ENCODE results near the gene OCLN. TPM values are rescaled to one million over a fixed set of nuclear protein-coding genes. Genes with fewer than 3 reads are reported as not detected.
A peak's percentile ranks its signal among the peaks of the same experiment; 100 is the strongest.
"Not testable (repeated sequence)": the region's sequence is repeated elsewhere in the genome, so short reads cannot be mapped to it uniquely, and the experiment has no call there.

Gene OCLN
- total RNA-seq, 1 donor from 2014 or later, result 29.8 TPM

- H3K4me3 ChIP-seq (ENCODE audit: low read depth, low read length), result no peak overlapping the region
- no peak for DNase-seq (ENCODE audit: low read depth)
- TF ChIP-seq, protein P1, sequence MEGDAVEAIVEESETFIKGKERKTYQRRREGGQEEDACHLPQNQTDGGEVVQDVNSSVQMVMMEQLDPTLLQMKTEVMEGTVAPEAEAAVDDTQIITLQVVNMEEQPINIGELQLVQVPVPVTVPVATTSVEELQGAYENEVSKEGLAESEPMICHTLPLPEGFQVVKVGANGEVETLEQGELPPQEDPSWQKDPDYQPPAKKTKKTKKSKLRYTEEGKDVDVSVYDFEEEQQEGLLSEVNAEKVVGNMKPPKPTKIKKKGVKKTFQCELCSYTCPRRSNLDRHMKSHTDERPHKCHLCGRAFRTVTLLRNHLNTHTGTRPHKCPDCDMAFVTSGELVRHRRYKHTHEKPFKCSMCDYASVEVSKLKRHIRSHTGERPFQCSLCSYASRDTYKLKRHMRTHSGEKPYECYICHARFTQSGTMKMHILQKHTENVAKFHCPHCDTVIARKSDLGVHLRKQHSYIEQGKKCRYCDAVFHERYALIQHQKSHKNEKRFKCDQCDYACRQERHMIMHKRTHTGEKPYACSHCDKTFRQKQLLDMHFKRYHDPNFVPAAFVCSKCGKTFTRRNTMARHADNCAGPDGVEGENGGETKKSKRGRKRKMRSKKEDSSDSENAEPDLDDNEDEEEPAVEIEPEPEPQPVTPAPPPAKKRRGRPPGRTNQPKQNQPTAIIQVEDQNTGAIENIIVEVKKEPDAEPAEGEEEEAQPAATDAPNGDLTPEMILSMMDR (conservative IDR thresholded peaks at IDR 0.05; ENCODE audit: low read depth, low read length), result no peak
These were observed 15.4 kb upstream of the OCLN start for GRCh38 chr5:69477170-69477569.

GRCh38 chr5:69478296-69478695 lies 14.3 kb upstream of the OCLN start:
- DNase-seq (ENCODE audit: low read depth), result not testable (repeated sequence)

GRCh38 chr5:69484891-69485290 lies 7.7 kb upstream of the OCLN start:
- TF ChIP-seq, protein P1 (conservative IDR thresholded peaks at IDR 0.05; ENCODE audit: low read depth, low read length), result no peak
- no peak for DNase-seq (ENCODE audit: low read depth)
- no peak overlapping the region for H3K4me3 ChIP-seq (ENCODE audit: low read depth, low read length)

More at GRCh38 chr5:69478296-69478695, 14.3 kb upstream of the OCLN start:
- H3K4me3 ChIP-seq (ENCODE audit: low read depth, low read length), result not testable (repeated sequence)

DNA sequence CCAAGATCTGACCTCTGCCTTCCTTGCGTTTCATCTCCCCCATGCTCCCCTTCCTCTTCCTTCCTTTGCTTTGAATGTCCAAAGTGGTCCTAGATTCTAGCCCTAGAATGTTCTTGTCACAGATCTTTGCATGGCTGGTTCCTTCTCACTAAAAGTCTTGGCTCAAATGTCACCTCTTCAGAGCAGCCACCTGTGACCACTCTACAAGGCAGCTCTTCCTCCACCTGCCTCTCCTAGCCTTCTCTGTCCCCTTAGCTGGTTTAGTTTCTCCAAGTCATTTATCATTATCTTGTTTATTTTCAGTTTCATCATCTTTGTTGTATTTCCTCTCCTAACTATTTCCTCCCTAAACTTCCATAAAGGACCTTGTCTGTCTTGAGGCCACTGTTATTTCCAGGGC lies 7.1 kb upstream of the OCLN start:
- H3K4me3 ChIP-seq (ENCODE audit: low read depth, low read length), result no peak overlapping the region
- TF ChIP-seq, protein P1 (conservative IDR thresholded peaks at IDR 0.05; ENCODE audit: low read depth, low read length), result no peak
- DNase-seq (ENCODE audit: low read depth), result no peak

DNA sequence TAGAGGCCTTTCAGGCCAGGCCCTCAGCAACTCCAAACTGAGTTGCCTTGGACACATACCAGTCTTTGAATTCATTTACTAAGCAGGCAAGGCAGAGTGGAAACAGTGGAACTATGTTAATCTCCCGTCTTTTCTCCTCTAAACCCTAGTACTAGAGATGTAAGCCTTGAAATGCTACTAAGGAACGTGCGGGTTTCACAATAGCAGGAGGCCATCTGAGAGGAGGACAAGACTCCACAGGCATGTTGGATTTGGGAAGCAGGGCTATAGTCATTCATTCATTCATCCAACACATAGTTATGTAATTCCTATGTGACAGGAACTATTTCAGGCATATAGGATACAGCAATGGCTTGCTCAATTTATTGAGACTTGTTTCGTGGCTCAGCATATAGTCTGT lies 3.3 kb upstream of the OCLN start:
- TF ChIP-seq, protein P1 (conservative IDR thresholded peaks at IDR 0.05; ENCODE audit: low read depth, low read length), result no peak
- H3K4me3 ChIP-seq (ENCODE audit: low read depth, low read length), result no peak overlapping the region
- DNase-seq (ENCODE audit: low read depth), result no peak

GRCh38 chr5:69491027-69491426 lies 1.6 kb upstream of the OCLN start:
- no peak overlapping the region for H3K4me3 ChIP-seq (ENCODE audit: low read depth, low read length)
- no peak for DNase-seq (ENCODE audit: low read depth)
- TF ChIP-seq, protein P1 (conservative IDR thresholded peaks at IDR 0.05; ENCODE audit: low read depth, low read length), result no peak

DNA sequence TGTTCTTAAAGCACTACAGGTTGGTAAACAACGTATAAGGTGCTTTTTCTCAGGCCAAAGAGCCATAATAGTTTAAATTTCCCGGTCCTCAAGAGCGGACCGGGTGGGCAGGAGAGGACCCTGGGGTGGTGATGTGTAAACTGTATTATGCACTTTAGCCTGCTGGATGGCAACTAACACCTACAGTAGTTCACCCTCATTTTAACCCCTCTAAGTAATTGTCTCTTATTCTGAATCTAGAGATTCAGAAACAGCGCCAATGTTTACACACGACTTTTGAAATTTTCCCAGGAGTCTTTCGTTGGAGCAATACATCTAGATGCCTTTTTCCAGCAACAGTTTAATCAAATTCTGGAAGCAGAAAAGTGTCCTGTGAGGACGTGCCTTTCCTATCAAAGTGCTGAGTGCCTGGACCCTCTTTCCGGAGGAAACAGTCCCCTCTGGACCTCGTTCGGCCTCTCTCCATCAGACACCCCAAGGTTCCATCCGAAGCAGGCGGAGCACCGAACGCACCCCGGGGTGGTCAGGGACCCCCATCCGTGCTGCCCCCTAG lies 676 bp upstream of the OCLN start:
- TF ChIP-seq, protein P1 (conservative IDR thresholded peaks at IDR 0.05; ENCODE audit: low read depth, low read length), result no peak

More for the DNA sequence above, 676 bp upstream of the OCLN start:
- DNase-seq (ENCODE audit: low read depth), result no peak
- peak overlapping the region; percentile 88 for H3K4me3 ChIP-seq (ENCODE audit: low read depth, low read length)
